GM23248 (cell line): ENCODE data around the gene OLFM1. TPM values are rescaled to one million over a fixed set of nuclear protein-coding genes. Genes with fewer than 3 reads are reported as not detected.

Source experiments
- DNase-seq: peaks from one replicate; pipeline ENCODE4 v3.0.0-alpha.2; 2015
- H2AFZ ChIP-seq: fragments of 200-600 bp; sonication (generic); 2 replicates; pipeline ENCODE4 v1.6.1; 2016; ENCODE audit warnings: antibody characterized with exemption
- H3F3A ChIP-seq: fragments of 200-600 bp; sonication (generic); 2 replicates; pipeline ENCODE4 v1.6.1; 2016; ENCODE audit warnings: mild to moderate bottlenecking, antibody characterized with exemption, mixed run types; ENCODE audit not compliant: insufficient read depth
- H3K27ac ChIP-seq: fragments of 200-600 bp; sonication (generic); 2 replicates; pipeline ENCODE4 v1.5.1; 2016; ENCODE audit warnings: mild to moderate bottlenecking
- H3K27me3 ChIP-seq: fragments of 200-600 bp; sonication (generic); replicated peaks from 2 replicates; pipeline ENCODE4 v1.6.1; 2016; ENCODE audit warnings: mild to moderate bottlenecking; ENCODE audit not compliant: insufficient read depth
- H3K36me3 ChIP-seq: fragments of 200-600 bp; sonication (generic); 2 replicates; pipeline ENCODE4 v1.6.1; 2016; ENCODE audit warnings: low read depth, mild to moderate bottlenecking
- H3K4me1 ChIP-seq: fragments of 200-600 bp; sonication (generic); 2 replicates; pipeline ENCODE4 v1.6.1; 2016; ENCODE audit warnings: mild to moderate bottlenecking; ENCODE audit not compliant: insufficient read depth
- H3K4me2 ChIP-seq: fragments of 200-600 bp; sonication (generic); one replicate; pipeline ENCODE4 v1.6.1; 2016; ENCODE audit warnings: mild to moderate bottlenecking; ENCODE audit not compliant: unreplicated experiment
- H3K4me3 ChIP-seq: fragments of 200-600 bp; sonication (generic); 2 replicates; pipeline ENCODE4 v1.5.1; 2016; ENCODE audit warnings: mild to moderate bottlenecking
- H3K79me2 ChIP-seq: fragments of 200-600 bp; sonication (generic); 2 replicates; pipeline ENCODE4 v1.6.1; 2016; ENCODE audit warnings: mild to moderate bottlenecking; ENCODE audit not compliant: insufficient read depth
- H3K9ac ChIP-seq: fragments of 200-600 bp; sonication (generic); 2 replicates; pipeline ENCODE4 v1.6.1; 2016; ENCODE audit warnings: mild to moderate bottlenecking
- H3K9me2 ChIP-seq: fragments of 200-600 bp; sonication (generic); 2 replicates; pipeline ENCODE4 v1.6.1; 2016; ENCODE audit warnings: mixed run types, mild to moderate bottlenecking, moderate library complexity; ENCODE audit not compliant: insufficient read depth
- H3K9me3 ChIP-seq: fragments of 200-600 bp; sonication (generic); one replicate; pipeline ENCODE4 v1.6.1; 2017; ENCODE audit warnings: low read depth
- H4K20me1 ChIP-seq: fragments of 200-600 bp; sonication (generic); 2 replicates; pipeline ENCODE4 v1.6.0; 2016; ENCODE audit not compliant: insufficient read depth
- EZH2 ChIP-seq: fragments of 200-600 bp; sonication (generic); IDR thresholded peaks from 2 replicates; pipeline ENCODE4 v1.6.1; 2018; ENCODE audit warnings: antibody characterized with exemption, mild to moderate bottlenecking; ENCODE audit not compliant: insufficient read depth, poor library complexity, severe bottlenecking
- EZH2phosphoT487 ChIP-seq: fragments of 200-600 bp; sonication (generic); IDR thresholded peaks from 2 replicates; pipeline ENCODE4 v1.6.1; 2018; ENCODE audit warnings: antibody characterized with exemption, moderate library complexity, mild to moderate bottlenecking, low read depth; ENCODE audit not compliant: insufficient read depth
- WGBS, 2 experiments: methylation state at CpG; one replicate each; pipeline ENCODE4 v1.1.6; 2015 to 2017; ENCODE audit warnings: low lambda C conversion rate in 2 of 2, low coverage in 1 of 2; ENCODE audit errors: missing lambda C conversion rate in 2 of 2; 5-methylcytosine and 5-hydroxymethylcytosine counted together
- in situ Hi-C: fragments of 300-500 bp; cut with MboI; formaldehyde crosslinking; loops from 2 replicates; pipeline ENCODE4 v1.15.0; 2020
- polyA plus RNA-seq: library from polyadenylated mRNA; unstranded; fragments of >200 nt; fragmentation: Nextera tagmentation; extraction: Ambion mirVana; gene quantifications from 2 replicates; pipeline ENCODE4 v1.2.1, GENCODE V29; 2016
- total RNA-seq: library from RNA; depleted of rRNA; stranded (reverse); fragments of >200 nt; shearing (Covaris generic); gene quantifications from 2 replicates; pipeline ENCODE4 v1.2.3, GENCODE V29; 2014

OLFM1 gene
- total and polyA plus RNA-seq, 2 experiments from 2014 or later = 17.0 to 31.4 TPM

DNA sequence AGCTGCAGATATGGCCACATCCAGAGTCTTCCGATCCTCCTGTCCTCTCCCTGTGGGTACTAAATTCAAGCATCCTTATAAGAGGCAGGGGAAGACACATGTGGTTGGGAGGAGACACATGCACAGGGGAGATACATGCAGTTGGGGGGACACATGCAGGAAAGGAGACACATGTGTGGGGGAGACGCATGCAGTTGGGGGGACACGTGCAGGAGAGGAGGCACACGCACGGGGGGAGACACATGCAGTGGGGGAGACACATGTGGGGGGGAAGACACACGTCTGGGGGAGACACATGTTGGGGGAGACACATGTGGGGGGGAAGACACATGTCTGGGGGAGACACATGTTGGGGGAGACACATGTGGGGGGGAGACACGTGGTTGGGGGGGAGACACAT is 21.2 kb upstream of the OLFM1 start:
- H3K9me3 ChIP-seq = no peaks in the 10 kb centered on the region
- no peaks in the 10 kb centered on the region for H3F3A ChIP-seq
- H3K27me3 ChIP-seq = peaks cover 10% of the 10 kb centered on the region
- no peak for DNase-seq
- H3K4me2 ChIP-seq = no peak overlapping the region
- no peaks in the 10 kb centered on the region for H3K4me1 ChIP-seq
- H3K4me3 ChIP-seq = no peak overlapping the region
- in situ Hi-C loops = no loop called here
- no peak overlapping the region for H3K27ac ChIP-seq
- WGBS, 2 experiments = 65 to 89% methylated on average over 1 to 7 of the region's 7 CpGs
- no peak for TF ChIP-seq EZH2
- TF ChIP-seq EZH2phosphoT487 = no peak
- no peaks in the 10 kb centered on the region for H4K20me1 ChIP-seq
- no peaks in the 10 kb centered on the region for H3K79me2 ChIP-seq
- H2AFZ ChIP-seq = no peak overlapping the region
- no peak overlapping the region for H3K9ac ChIP-seq
- H3K9me2 ChIP-seq = no peaks in the 10 kb centered on the region
- H3K36me3 ChIP-seq = no peaks in the 10 kb centered on the region

DNA sequence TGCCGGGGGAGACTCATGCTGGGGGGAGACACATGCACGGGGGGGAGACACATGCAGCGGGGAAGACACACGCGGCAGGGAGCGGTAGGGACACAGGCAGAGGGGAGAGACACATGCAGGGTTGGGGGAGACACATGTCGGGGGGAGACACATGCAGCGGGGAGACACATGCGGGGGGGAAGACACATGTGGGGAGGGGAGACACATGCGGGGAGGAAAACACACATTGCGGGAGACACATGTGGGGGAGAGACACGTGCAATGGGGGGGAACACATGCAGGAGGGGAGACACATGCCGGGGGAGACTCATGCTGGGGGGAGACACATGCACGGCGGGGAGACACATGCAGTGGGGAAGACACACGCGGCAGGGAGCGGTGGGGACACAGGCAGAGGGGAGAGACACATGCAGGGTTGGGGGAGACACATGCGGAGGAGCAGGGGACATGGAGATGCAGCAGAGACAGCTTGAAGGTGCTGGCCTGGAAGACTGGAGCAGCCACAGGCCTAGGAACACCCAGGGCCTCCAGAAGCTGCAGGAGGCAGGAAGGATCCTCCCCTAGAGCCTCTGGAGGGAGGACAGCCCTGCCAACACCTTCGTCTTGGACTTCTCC is 20.3 kb upstream of the OLFM1 start:
- H3K27me3 ChIP-seq = peaks cover 10% of the 10 kb centered on the region
- H3F3A ChIP-seq = no peaks in the 10 kb centered on the region
- TF ChIP-seq EZH2phosphoT487 (no peak), EZH2 (no peak)
- no peak overlapping the region for H2AFZ ChIP-seq
- in situ Hi-C loops = no loop called here
- H3K79me2 ChIP-seq = no peaks in the 10 kb centered on the region
- no peaks in the 10 kb centered on the region for H3K9me3 ChIP-seq
- no peaks in the 10 kb centered on the region for H3K4me1 ChIP-seq
- DNase-seq = no peak
- H3K27ac ChIP-seq = no peak overlapping the region
- H3K9me2 ChIP-seq = no peaks in the 10 kb centered on the region
- H3K9ac ChIP-seq = no peak overlapping the region
- no peak overlapping the region for H3K4me3 ChIP-seq
- no peaks in the 10 kb centered on the region for H3K36me3 ChIP-seq
- H3K4me2 ChIP-seq = no peak overlapping the region
- no peaks in the 10 kb centered on the region for H4K20me1 ChIP-seq
- WGBS, 2 experiments = 0 to 53% methylated on average over 1 to 20 of the region's 20 CpGs

DNA sequence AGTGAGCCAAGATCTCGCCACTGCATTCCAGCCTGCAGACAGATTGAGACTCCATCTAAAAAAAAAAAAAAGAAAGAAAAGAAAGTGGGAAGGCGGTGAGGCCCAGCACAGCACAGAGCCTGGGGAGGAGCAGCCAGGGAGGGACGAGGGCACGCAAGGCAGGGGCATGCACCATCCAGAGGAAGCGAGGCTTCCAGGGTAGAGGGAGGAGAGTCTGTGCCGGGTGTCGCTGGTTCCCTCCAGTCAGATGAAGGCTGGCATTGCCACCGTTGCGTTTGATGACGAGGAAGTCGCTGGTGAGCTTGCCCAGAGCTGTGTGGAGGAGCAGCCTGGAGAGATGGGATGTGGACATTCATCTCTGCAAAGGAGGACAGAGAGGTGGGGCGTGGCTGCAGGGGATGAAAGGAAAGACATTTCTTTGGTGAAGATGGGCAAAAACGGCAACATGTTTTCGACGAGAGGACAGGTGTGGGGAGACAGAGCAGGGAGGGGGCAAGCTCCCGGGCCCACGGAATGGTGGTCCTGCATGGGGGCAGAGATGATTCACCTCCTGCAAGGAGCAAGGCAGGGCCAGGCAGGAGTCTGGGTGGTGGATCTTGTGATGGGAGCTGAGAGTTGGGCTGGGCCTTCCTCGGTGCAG is 18.6 kb upstream of the OLFM1 start:
- no peak overlapping the region for H3K27ac ChIP-seq
- H3F3A ChIP-seq = no peaks in the 10 kb centered on the region
- H3K4me2 ChIP-seq = no peak overlapping the region
- TF ChIP-seq EZH2phosphoT487 (no peak), EZH2 (no peak)
- no peak overlapping the region for H3K4me3 ChIP-seq
- no peak for DNase-seq
- no peak overlapping the region for H2AFZ ChIP-seq
- H3K27me3 ChIP-seq = peaks cover 10% of the 10 kb centered on the region
- WGBS, 2 experiments = 53 to 54% methylated on average over 18 of the region's 18 CpGs
- H3K4me1 ChIP-seq = no peaks in the 10 kb centered on the region
- no peaks in the 10 kb centered on the region for H3K9me3 ChIP-seq
- H4K20me1 ChIP-seq = no peaks in the 10 kb centered on the region
- no peaks in the 10 kb centered on the region for H3K36me3 ChIP-seq
- no peaks in the 10 kb centered on the region for H3K79me2 ChIP-seq
- no peak overlapping the region for H3K9ac ChIP-seq
- no peaks in the 10 kb centered on the region for H3K9me2 ChIP-seq
- in situ Hi-C loops = no loop called here

DNA sequence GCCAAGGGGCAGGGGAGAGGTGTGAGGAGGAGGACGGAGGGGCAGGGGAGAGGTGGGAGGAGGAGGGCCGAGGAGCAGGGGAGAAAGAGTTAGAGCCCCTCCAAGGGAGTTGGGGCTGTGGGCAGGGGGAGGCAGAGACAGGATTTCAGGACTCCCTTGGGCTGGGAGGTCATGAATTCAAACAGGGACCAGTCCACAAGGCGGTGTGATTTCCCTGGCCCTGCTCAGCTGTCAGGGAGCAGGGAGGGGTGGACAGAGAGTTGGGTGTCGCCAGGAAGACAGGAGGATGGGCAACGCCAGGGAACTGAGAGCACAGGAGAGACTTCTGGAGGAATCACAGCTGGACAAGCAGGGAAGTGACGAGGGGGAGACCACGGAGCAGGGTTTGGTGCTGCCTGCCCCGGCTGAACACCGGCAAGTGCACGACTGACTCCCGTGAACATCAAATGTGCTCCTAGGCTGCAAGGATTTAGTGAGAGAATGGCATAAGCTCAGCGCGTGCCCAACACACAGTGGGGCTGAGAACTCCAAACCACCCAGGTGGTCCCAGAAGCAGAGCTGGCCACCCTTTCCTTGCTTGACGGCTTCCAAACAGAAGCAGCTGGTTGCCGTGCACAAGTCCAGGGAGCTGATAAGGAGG is 17.8 kb upstream of the OLFM1 start:
- TF ChIP-seq EZH2phosphoT487 (no peak), EZH2 (no peak)
- no peak for DNase-seq
- H4K20me1 ChIP-seq = no peaks in the 10 kb centered on the region
- no peaks in the 10 kb centered on the region for H3K79me2 ChIP-seq
- H3K36me3 ChIP-seq = no peaks in the 10 kb centered on the region
- H3K4me3 ChIP-seq = no peak overlapping the region
- H3K9me2 ChIP-seq = no peaks in the 10 kb centered on the region
- peaks cover 10% of the 10 kb centered on the region for H3K27me3 ChIP-seq
- H2AFZ ChIP-seq = no peak overlapping the region
- 14 to 17% methylated on average over 13 to 15 of the region's 15 CpGs for WGBS, 2 experiments
- no peaks in the 10 kb centered on the region for H3F3A ChIP-seq
- in situ Hi-C loops = no loop called here
- no peaks in the 10 kb centered on the region for H3K9me3 ChIP-seq
- no peak overlapping the region for H3K4me2 ChIP-seq
- no peaks in the 10 kb centered on the region for H3K4me1 ChIP-seq
- H3K27ac ChIP-seq = no peak overlapping the region
- H3K9ac ChIP-seq = no peak overlapping the region
